Suppressor macrophage (primary cell): Measurements from ENCODE around the gene KANK2.
"Not testable (repeated sequence)": the region's sequence is repeated elsewhere in the genome, so short reads cannot be mapped to it uniquely, and the experiment has no call there.

Source experiments
- DNase-seq, 4 experiments: peaks; one replicate each; pipeline ENCODE4 v3.0.0-alpha.2; 2020 to 2022

KANK2 gene

GRCh38 chr19:11138601-11139300 is 58.6 kb downstream of the KANK2 start:
- DNase-seq: peak; percentile 57 to 69 (median 64)

GRCh38 chr19:11137542-11138384 is 59.6 kb downstream of the KANK2 start:
- peak; percentile 50 to 79 (median 74) for DNase-seq

GRCh38 chr19:11136400-11137101 is 60.8 kb downstream of the KANK2 start:
- no peak for DNase-seq

GRCh38 chr19:11131471-11131870 is 65.9 kb downstream of the KANK2 start:
- DNase-seq: no peak

- DNase-seq: peak; percentile 76 to 85 (median 81)
Observed at GRCh38 chr19:11130824-11131455, 66.4 kb downstream of the KANK2 start.

GRCh38 chr19:11127905-11128304 is 69.4 kb downstream of the KANK2 start:
- DNase-seq: no peak

- DNase-seq: peak; percentile 75 to 84 (median 82)
Observed at GRCh38 chr19:11125994-11126685, 71.2 kb downstream of the KANK2 start.

GRCh38 chr19:11124157-11124556 is 73.2 kb downstream of the KANK2 start:
- not testable (repeated sequence) for DNase-seq

GRCh38 chr19:11123114-11123513 is 74.2 kb downstream of the KANK2 start:
- DNase-seq: no peak

DNA sequence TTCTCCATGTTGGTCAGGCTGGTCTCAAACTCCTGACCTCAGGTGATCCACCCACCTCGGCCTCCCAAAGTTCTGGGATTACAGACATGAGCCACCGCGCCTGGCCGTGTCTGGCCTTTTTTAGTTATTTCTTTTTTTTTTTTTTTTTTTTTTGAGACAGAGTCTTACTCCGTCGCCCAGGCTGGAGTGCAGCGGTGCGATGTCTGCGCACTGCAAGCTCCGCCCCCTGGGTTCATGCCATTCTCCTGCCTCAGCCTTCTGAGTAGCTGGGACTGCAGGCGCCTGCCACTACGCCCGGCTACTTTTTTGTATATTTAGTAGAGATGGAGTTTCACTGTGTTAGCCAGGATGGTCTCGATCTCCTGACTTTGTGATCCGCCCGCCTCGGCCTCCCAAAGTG is 75.4 kb downstream of the KANK2 start:
- not testable (repeated sequence) for DNase-seq

- DNase-seq: no peak
Observed at GRCh38 chr19:11116507-11116906, 80.8 kb downstream of the KANK2 start.

DNA sequence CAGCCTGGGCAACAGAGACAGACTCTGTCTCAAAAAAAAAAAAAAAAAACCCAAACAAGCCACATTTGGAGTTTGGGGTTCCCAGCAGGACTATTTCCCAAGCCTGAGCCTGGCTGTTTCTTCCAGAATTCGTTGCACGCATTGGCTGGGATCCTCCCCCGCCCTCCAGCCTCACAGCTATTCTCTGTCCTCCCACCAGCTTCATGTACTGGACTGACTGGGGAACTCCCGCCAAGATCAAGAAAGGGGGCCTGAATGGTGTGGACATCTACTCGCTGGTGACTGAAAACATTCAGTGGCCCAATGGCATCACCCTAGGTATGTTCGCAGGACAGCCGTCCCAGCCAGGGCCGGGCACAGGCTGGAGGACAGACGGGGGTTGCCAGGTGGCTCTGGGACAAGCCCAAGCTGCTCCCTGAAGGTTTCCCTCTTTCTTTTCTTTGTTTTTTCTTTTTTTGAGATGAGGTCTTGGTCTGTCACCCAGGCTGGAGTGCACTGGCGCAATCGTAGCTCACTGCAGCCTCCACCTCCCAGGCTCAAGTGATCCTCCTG is 81.4 kb downstream of the KANK2 start:
- DNase-seq: no peak

DNA sequence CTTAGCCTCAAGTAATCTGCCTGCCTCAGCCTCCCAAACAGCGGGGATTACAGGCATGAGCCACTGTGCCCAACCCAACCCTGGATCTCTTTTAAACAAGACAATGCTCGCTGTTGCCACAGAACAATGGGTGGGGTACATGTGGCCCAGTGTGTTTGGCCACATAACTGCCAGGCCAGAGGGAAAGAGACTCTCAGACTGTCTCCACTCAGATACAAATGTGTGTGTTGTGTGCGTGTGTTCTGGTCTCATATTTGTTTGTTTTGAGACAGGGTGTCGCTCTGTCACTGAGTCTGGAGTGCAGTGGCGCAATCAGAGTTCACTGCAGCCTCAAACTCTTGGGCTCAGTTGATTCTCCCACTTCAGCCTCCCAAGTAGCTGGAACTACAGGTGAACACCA is 82.3 kb downstream of the KANK2 start:
- DNase-seq: no peak
